Esophagus squamous epithelium (tissue), 4 donors: ENCODE data around the gene PRPSAP2.

Experiments used
- POLR2A ChIP-seq, 4 donors: fragments of 450-650 bp; IDR thresholded peaks; one replicate each; pipeline ENCODE4 v1.6.1; 2017; ENCODE audit warnings: antibody characterized with exemption in 4 of 4, mild to moderate bottlenecking in 4 of 4, moderate library complexity in 3 of 4
- TF ChIP-seq, protein P1 (sequence below), 6 experiments: fragments of 450-650 bp in 4 of 6; fragments of 200-600 bp in 2 of 6; sonication (generic) in 2 of 6; IDR thresholded peaks; one replicate each; pipeline ENCODE4 v1.5.1; 2016 to 2019; ENCODE audit warnings: antibody characterized with exemption in 6 of 6, mild to moderate bottlenecking in 4 of 6, moderate library complexity in 4 of 6

DNA sequence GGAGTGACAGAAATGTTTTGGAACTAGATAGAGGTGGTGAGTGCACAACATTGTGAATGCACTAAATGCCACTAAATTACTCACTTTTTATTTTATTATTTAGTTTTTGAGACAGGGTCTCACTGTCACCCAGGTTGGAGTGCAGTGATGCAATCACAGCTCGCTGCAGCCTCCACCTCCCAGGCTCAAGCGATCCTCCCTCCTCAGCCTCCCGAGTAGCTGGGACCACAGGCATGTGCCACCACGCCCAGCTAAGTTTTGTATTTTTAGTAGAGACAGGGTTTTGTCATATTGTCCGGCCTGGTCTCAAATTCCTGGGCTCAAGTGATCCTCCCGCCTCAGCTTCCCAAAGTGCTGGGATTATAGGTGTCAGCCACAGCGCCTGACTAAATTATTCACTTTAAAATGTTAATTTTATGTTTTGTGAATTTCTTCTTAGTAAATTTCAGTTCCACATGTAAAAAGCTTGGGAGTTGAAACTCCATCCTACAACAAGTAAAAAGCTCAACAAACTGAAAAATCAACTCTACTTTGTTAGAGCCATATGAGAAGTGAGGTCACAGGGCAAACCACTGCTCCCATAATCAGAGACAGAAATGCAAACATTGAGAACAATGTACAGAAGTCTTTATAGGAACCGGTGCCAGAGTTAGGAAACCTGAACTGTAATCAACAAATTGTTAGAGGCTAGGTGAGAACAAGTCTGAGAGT, 80.2 kb downstream of the PRPSAP2 start:
- TF ChIP-seq, protein P1, sequence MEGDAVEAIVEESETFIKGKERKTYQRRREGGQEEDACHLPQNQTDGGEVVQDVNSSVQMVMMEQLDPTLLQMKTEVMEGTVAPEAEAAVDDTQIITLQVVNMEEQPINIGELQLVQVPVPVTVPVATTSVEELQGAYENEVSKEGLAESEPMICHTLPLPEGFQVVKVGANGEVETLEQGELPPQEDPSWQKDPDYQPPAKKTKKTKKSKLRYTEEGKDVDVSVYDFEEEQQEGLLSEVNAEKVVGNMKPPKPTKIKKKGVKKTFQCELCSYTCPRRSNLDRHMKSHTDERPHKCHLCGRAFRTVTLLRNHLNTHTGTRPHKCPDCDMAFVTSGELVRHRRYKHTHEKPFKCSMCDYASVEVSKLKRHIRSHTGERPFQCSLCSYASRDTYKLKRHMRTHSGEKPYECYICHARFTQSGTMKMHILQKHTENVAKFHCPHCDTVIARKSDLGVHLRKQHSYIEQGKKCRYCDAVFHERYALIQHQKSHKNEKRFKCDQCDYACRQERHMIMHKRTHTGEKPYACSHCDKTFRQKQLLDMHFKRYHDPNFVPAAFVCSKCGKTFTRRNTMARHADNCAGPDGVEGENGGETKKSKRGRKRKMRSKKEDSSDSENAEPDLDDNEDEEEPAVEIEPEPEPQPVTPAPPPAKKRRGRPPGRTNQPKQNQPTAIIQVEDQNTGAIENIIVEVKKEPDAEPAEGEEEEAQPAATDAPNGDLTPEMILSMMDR (IDR thresholded peaks at IDR 0.05): no peak
- no peak for TF ChIP-seq POLR2A (IDR thresholded peaks at IDR 0.05)
